Urinary bladder (tissue), 4 donors: ENCODE results near the gene HMGXB4. TPM values are rescaled to one million over a fixed set of nuclear protein-coding genes. Genes with fewer than 3 reads are reported as not detected.

Experiments
- DNase-seq: peaks from one replicate; pipeline ENCODE4 v3.0.0-alpha.2; 2015; ENCODE audit errors: extremely low spot score
- H3K27ac ChIP-seq: one replicate; pipeline ENCODE4 v1.5.1; 2013; ENCODE audit warnings: low read depth, mild to moderate bottlenecking, moderate library complexity
- H3K36me3 ChIP-seq: one replicate; pipeline ENCODE4 v1.6.1; 2013; ENCODE audit warnings: mild to moderate bottlenecking, moderate library complexity; ENCODE audit not compliant: insufficient read depth
- H3K4me1 ChIP-seq: one replicate; pipeline ENCODE4 v1.6.1; 2013; ENCODE audit warnings: mild to moderate bottlenecking, moderate library complexity; ENCODE audit not compliant: insufficient read depth
- H3K4me3 ChIP-seq: one replicate; pipeline ENCODE4 v1.5.1; 2013; ENCODE audit warnings: low read depth, low read length
- WGBS: extraction: QIAGEN DNeasy Blood & Tissue Kit; methylation state at CpG from one replicate; pipeline ENCODE4 v1.1.7; 2013; 5-methylcytosine and 5-hydroxymethylcytosine counted together
- polyA plus RNA-seq: library from polyadenylated mRNA; stranded (reverse); fragments of 200-250 nt; gene quantifications from one replicate; pipeline ENCODE4 v1.2.3, GENCODE V29; 2013
- total RNA-seq: library from RNA; depleted of rRNA; stranded (reverse); fragments of >200 nt; gene quantifications from one replicate; pipeline ENCODE4 v1.2.3, GENCODE V29; 2014
- donor health status: healthy with polysubstance abuse.
- donor health status: healthy.

The HMGXB4 gene
- total and polyA plus RNA-seq, 2 donors = 14.0 to 18.9 TPM

GRCh38 chr22:35310556-35311550, 53.6 kb downstream of the HMGXB4 start:
- no peak overlapping the region for H3K27ac ChIP-seq
- no peak for DNase-seq
- H3K36me3 ChIP-seq = no peaks in the 10 kb centered on the region
- H3K4me1 ChIP-seq = no peaks in the 10 kb centered on the region
- WGBS = 78% methylated on average over 18 of the region's 18 CpGs
- H3K4me3 ChIP-seq = no peak overlapping the region

DNA sequence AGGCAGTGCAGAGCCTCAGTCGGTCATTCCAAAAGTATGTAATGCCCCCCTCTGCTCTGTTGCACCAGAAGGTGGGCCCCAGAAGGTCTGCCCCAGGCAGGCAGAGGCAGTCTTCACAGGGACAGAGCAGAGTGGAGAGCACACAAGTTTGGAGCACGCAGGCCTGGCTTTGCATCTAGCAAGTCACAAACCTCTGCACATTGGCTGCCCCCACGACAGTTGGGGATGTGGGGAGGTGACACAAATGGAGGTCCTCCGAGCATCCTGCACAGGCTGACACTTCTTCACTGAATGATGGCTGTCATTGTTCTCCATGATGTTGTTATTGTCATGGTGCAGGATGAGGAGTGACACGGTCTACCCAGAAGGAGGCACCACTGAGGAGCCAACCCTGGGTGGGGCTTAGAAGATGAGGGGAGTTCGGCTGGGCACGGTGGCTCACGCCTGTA, 54.3 kb downstream of the HMGXB4 start:
- DNase-seq = no peak
- Histone ChIP-seq H3K4me3 (no peak overlapping the region), H3K27ac (no peak overlapping the region), H3K4me1 (no peaks in the 10 kb centered on the region), H3K36me3 (no peaks in the 10 kb centered on the region)
- WGBS = 90% methylated on average over 8 of the region's 8 CpGs

GRCh38 chr22:35312198-35313059, 55.1 kb downstream of the HMGXB4 start:
- no peak overlapping the region for H3K4me3 ChIP-seq
- WGBS = 90% methylated on average over 13 of the region's 13 CpGs
- H3K36me3 ChIP-seq = no peaks in the 10 kb centered on the region
- no peak overlapping the region for H3K27ac ChIP-seq
- H3K4me1 ChIP-seq = no peaks in the 10 kb centered on the region
- no peak for DNase-seq

- Histone ChIP-seq H3K4me1 (no peaks in the 10 kb centered on the region), H3K4me3 (no peak overlapping the region), H3K36me3 (no peaks in the 10 kb centered on the region), H3K27ac (no peak overlapping the region)
- 32% methylated on average over 14 of the region's 14 CpGs for WGBS
- no peak for DNase-seq
These were observed 56.2 kb downstream of the HMGXB4 start for GRCh38 chr22:35313311-35314121.

DNA sequence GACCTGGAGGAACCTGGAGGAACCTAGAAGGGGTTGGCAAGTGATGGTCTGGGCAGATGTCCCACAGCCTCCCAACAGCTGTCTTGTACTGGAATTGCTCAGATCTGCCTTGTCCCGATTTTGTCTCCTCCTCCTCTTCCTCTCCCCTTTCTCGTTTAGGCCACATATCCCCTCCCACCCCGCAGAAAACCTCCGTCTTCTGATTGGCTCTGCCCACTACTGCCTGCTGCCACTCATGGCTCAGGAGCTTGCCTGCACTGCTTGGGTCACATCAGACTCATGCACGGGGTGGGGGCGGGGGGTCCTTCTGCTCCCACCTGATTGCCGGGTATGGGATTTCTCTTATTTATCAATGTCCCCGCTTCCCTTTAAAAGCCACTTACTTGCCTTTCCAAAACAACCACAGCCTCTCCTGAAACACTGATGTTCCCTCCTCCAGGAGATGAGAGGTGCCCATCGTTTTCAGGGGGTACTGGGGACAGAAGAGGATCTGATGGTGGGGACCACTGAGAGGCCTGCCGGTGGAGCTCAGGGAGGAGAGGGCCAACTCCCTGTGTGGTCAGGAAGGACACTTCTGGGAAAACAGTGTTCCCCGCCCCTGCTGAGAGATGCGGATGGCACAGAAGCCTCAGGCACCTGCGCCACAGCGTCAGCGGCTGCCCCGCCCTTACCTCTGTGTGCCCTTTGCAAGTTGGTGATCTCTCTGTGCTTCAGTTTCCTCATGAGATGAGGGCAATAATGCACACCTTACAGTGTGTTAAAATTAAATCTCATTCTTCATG, 57.1 kb downstream of the HMGXB4 start:
- H3K27ac ChIP-seq = no peak overlapping the region
- no peaks in the 10 kb centered on the region for H3K36me3 ChIP-seq
- 81% methylated on average over 16 of the region's 16 CpGs for WGBS
- H3K4me3 ChIP-seq = no peak overlapping the region
- DNase-seq = no peak
- no peaks in the 10 kb centered on the region for H3K4me1 ChIP-seq

DNA sequence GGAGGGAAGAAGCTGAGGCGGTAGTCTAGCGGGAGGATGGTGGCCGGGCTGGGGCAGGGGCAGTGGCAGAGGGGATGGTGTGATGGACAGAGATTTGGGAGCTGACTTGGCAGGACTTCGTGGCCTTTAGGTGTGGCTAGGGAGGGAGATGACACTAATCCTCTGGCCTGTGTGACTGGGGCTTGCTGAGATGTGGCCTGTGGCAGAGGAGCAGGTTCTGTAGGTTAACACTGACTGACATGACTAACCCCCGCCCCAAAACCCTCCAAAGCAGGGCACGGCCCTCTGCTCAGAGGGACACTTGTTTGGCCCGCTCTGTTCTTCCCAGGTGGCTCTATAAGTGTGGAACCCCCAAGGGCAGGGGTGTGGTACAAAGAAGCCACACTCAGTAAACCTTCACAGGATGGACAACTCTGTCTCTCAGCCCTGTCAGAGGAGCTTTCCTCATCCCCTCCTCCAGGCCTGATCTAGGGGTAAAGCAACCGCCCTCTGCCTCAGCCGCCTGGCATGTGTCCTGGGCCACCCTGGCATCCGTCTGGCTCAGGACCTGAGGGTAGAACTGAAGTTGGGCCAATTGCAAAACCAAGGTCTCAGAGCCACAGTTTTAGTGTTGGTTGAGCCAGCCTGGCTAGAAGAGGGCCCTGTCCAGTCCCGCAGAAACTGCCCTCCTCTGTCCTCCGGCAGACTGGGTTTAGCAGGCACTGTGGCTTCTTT, 58.0 kb downstream of the HMGXB4 start:
- no peaks in the 10 kb centered on the region for H3K4me1 ChIP-seq
- no peaks in the 10 kb centered on the region for H3K36me3 ChIP-seq
- H3K27ac ChIP-seq = no peak overlapping the region
- no peak for DNase-seq
- no peak overlapping the region for H3K4me3 ChIP-seq
- 91% methylated on average over 12 of the region's 12 CpGs for WGBS

- Histone ChIP-seq H3K27ac (no peak overlapping the region), H3K4me3 (no peak overlapping the region), H3K36me3 (no peaks in the 10 kb centered on the region), H3K4me1 (no peaks in the 10 kb centered on the region)
- WGBS = 83% methylated on average over 27 of the region's 27 CpGs
- no peak for DNase-seq
These were observed 58.8 kb downstream of the HMGXB4 start for GRCh38 chr22:35315855-35316745.

DNA sequence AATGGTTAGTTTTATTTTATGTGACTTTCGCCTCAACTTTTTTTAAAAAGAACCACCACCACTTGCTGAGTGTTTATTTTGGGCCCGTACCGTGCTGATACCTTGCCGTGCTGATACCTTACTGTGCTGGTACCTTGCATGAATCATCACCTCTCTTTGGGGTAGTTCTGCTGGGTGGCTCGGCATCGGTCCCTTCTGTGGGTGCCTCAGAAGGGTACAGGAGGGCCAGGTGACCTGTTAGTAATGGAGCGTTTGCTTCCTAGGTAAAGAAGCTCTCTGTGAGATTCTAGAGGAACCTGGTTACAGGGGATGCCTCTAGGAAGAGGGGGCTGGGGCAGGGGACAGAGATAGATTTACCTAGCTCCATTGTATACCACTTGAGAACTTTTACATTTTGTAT, 59.5 kb downstream of the HMGXB4 start:
- Histone ChIP-seq H3K27ac (no peak overlapping the region), H3K4me1 (no peaks in the 10 kb centered on the region), H3K4me3 (no peak overlapping the region), H3K36me3 (no peaks in the 10 kb centered on the region)
- WGBS = 95% methylated on average over 7 of the region's 7 CpGs
- DNase-seq = no peak

GRCh38 chr22:35317680-35318290, 60.5 kb downstream of the HMGXB4 start:
- Histone ChIP-seq H3K36me3 (no peaks in the 10 kb centered on the region), H3K4me1 (no peaks in the 10 kb centered on the region), H3K27ac (no peak overlapping the region), H3K4me3 (no peak overlapping the region)
- WGBS = 82% methylated on average over 12 of the region's 12 CpGs
- DNase-seq = no peak

DNA sequence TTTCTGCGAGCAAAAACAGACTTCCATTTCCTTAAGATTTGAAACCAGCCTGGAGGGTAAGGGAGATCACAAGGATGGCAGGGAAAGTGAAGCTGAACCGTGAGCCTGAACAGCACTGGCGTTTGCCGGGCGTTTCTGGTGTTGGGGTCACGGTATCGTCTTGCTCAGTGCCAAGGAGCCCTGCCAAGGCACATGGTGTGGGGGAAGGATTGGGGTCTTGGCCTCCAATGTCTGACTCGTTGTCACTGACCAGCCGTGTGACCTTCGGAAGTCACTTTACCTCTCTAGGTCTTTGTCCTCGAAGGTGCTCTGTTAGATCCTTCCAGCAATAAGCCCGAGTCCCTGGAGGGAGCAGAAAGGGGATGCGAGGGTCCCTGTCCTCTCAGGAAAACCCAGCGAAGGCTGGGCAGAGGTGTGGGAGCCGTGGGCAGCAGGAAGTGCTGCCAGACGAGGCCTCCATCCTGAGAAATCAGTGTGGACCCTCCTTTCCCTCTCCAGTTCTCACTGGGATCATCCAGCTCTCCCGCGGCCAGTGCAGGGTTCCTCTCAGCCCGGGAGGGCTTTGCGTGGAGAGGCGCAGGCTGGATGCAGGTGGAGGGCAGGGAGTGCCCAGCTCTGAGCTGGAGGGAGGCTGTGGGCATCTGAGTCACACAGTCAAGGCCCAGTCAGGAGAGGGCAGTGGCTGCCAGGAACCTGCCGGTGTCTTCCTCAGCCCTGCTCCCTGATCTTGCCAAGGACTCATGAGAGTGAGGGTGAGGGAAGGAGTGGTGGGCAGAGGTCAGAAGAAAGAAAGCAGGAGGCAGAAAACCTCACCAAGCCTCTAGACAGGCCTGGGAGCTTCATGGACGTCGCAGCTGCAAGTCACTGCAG, 61.3 kb downstream of the HMGXB4 start:
- Histone ChIP-seq H3K27ac (no peak overlapping the region), H3K4me1 (no peaks in the 10 kb centered on the region), H3K4me3 (no peak overlapping the region), H3K36me3 (no peaks in the 10 kb centered on the region)
- WGBS = 91% methylated on average over 24 of the region's 24 CpGs
- no peak for DNase-seq
